Hematopoietic multipotent progenitor cell treated with erythropoietin and hydrocortisone succinate and interleukin-3 and kit ligand, for 6 days (in vitro differentiated cells): ENCODE results near the gene CLDN3.
"Not testable (repeated sequence)": the region's sequence is repeated elsewhere in the genome, so short reads cannot be mapped to it uniquely, and the experiment has no call there.

Experiments used
- DNase-seq: peaks from one replicate; pipeline ENCODE4 v3.0.0-alpha.2; 2015

The CLDN3 gene

GRCh38 chr7:73770002-73770859 lies at the start of gene CLDN3:
CLDN3 (minus strand) TSS chr7:73770270; CDS start chr7:73770049, 221 bp downstream.
- DNase-seq: no peak

- no peak for DNase-seq
Observed at GRCh38 chr7:73817121-73817520, 47.1 kb upstream of the CLDN3 start.

- no peak for DNase-seq
Observed at GRCh38 chr7:73815436-73815835, 45.4 kb upstream of the CLDN3 start.

- no peak for DNase-seq
Observed at GRCh38 chr7:73812996-73813395, 42.9 kb upstream of the CLDN3 start.

GRCh38 chr7:73811760-73812168 lies 41.7 kb upstream of the CLDN3 start:
- peak; percentile 85 for DNase-seq

- no peak for DNase-seq
Observed at GRCh38 chr7:73810998-73811360, 40.9 kb upstream of the CLDN3 start.

- no peak for DNase-seq
Observed at GRCh38 chr7:73809467-73809951, 39.4 kb upstream of the CLDN3 start.

- DNase-seq: no peak
Observed at GRCh38 chr7:73802459-73802858, 32.4 kb upstream of the CLDN3 start.

- DNase-seq: no peak
Observed at GRCh38 chr7:73801577-73801976, 31.5 kb upstream of the CLDN3 start.

- DNase-seq: no peak
Observed at GRCh38 chr7:73799282-73800141, 29.4 kb upstream of the CLDN3 start.

- not testable (repeated sequence) for DNase-seq
Observed at GRCh38 chr7:73797176-73797575, 27.1 kb upstream of the CLDN3 start.

GRCh38 chr7:73796656-73797055 lies 26.6 kb upstream of the CLDN3 start:
- DNase-seq: not testable (repeated sequence)

- not testable (repeated sequence) for DNase-seq
Observed at GRCh38 chr7:73795188-73795587, 25.1 kb upstream of the CLDN3 start.

GRCh38 chr7:73791170-73791690 lies 21.2 kb upstream of the CLDN3 start:
- DNase-seq: not testable (repeated sequence)

- DNase-seq: no peak
Observed at GRCh38 chr7:73789051-73789450, 19.0 kb upstream of the CLDN3 start.

- DNase-seq: not testable (repeated sequence)
Observed at GRCh38 chr7:73787786-73788048, 17.6 kb upstream of the CLDN3 start.

GRCh38 chr7:73786588-73786987 lies 16.5 kb upstream of the CLDN3 start:
- no peak for DNase-seq

- no peak for DNase-seq
Observed at GRCh38 chr7:73779517-73779916, 9.4 kb upstream of the CLDN3 start.

- no peak for DNase-seq
Observed at GRCh38 chr7:73778801-73779389, 8.8 kb upstream of the CLDN3 start.

GRCh38 chr7:73774923-73775322 lies 4.9 kb upstream of the CLDN3 start:
- DNase-seq: peak; percentile 74

- no peak for DNase-seq
Observed at GRCh38 chr7:73773700-73774517, 3.8 kb upstream of the CLDN3 start.
